Dermis blood vessel endothelial cell (primary cell): Measurements from ENCODE around the gene TBC1D22A. TPM values are rescaled to one million over a fixed set of nuclear protein-coding genes. Genes with fewer than 3 reads are reported as not detected.

Experiments
- DNase-seq: peaks from one replicate; pipeline ENCODE4 v3.0.0; 2010
- total RNA-seq: library from RNA; depleted of rRNA; stranded (reverse); fragments of >200 nt; gene quantifications from 2 replicates; pipeline ENCODE4 v1.2.3, GENCODE V29; 2014

TBC1D22A gene
- total RNA-seq, 1 donor from 2014 or later, result 19.4 TPM

- no peak for DNase-seq
These were observed 33.6 kb downstream of the TBC1D22A start for GRCh38 chr22:46795845-46796565.

GRCh38 chr22:46796566-46797195, 34.2 kb downstream of the TBC1D22A start:
- no peak for DNase-seq

- DNase-seq, result peak; percentile 47
These were observed 34.9 kb downstream of the TBC1D22A start for GRCh38 chr22:46797355-46797754.

GRCh38 chr22:46798041-46798365, 35.6 kb downstream of the TBC1D22A start:
- DNase-seq, result no peak

GRCh38 chr22:46798366-46799350, 36.2 kb downstream of the TBC1D22A start:
- DNase-seq, result peak; percentile 87

- no peak for DNase-seq
These were observed 37.2 kb downstream of the TBC1D22A start for GRCh38 chr22:46799626-46800025.

GRCh38 chr22:46800102-46800857, 37.8 kb downstream of the TBC1D22A start:
- DNase-seq, result no peak

GRCh38 chr22:46801331-46801811, 38.9 kb downstream of the TBC1D22A start:
- DNase-seq, result no peak

- DNase-seq, result no peak
These were observed 39.6 kb downstream of the TBC1D22A start for GRCh38 chr22:46801826-46802607.

- DNase-seq, result no peak
These were observed 40.2 kb downstream of the TBC1D22A start for GRCh38 chr22:46802608-46803027.

GRCh38 chr22:46803031-46803880, 40.8 kb downstream of the TBC1D22A start:
- peak; percentile 76 for DNase-seq

- DNase-seq, result no peak
These were observed 41.5 kb downstream of the TBC1D22A start for GRCh38 chr22:46803936-46804335.

GRCh38 chr22:46806794-46807193, 44.3 kb downstream of the TBC1D22A start:
- DNase-seq, result no peak

GRCh38 chr22:46807458-46807857, 45.0 kb downstream of the TBC1D22A start:
- no peak for DNase-seq

GRCh38 chr22:46809153-46809885, 46.9 kb downstream of the TBC1D22A start:
- no peak for DNase-seq

GRCh38 chr22:46810856-46811786, 48.7 kb downstream of the TBC1D22A start:
- no peak for DNase-seq

GRCh38 chr22:46812034-46812605, 49.7 kb downstream of the TBC1D22A start:
- DNase-seq, result no peak

GRCh38 chr22:46812788-46813187, 50.3 kb downstream of the TBC1D22A start:
- DNase-seq, result peak; percentile 17
